ENCODE results near the gene TFF1.

- TF ChIP-seq GLIS3 (CRISPR knock-in tag; IDR thresholded peaks at IDR 0.05): no peak
- TF ChIP-seq ARNTL (CRISPR knock-in tag; IDR thresholded peaks at IDR 0.05; ENCODE audit: borderline replicate concordance, low read depth): no peak
- no peak for TF ChIP-seq ZC3H10 (CRISPR knock-in tag; IDR thresholded peaks at IDR 0.05)
- TF ChIP-seq CREB5 (CRISPR knock-in tag; IDR thresholded peaks at IDR 0.05; ENCODE audit: low read depth): no peak
- TF ChIP-seq ZFP3 (CRISPR knock-in tag; IDR thresholded peaks at IDR 0.05): no peak
Observed at GRCh38 chr21:42351626-42352440, 14.5 kb downstream of the TFF1 start.

Measured in SK-N-SH treated with all-trans-retinoic acid at 6 μM for 48 hours (cell line).